ENCODE data around the gene ENO2. TPM values are rescaled to one million over a fixed set of nuclear protein-coding genes. Genes with fewer than 3 reads are reported as not detected.

Gene ENO2
- total and polyA plus RNA-seq, 9 donors, result 5.0 to 22.3 (median 11.5) TPM

DNA sequence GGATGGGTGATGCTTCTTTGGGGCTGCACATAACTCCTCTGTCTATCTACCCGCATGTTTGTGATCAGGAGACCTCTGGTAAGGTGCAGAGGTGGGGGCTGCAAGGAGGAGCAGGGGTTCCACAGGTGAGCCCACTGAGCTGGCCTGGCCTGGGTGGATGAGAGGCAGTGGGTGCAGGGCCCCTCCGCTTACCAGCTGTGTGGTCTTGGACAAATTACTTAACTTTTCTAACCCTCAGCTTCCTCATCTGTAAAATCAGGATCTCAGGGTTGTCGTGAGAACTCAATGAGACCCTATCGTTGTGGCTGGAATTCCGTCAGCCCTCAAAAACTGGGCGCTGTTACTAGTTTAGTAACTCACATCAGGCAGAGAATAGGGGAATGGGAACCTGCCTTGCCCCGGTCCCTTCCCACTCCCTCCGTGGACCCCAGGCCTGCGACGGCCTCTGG, 44.3 kb downstream of the ENO2 start:
- WGBS, 3 donors, result 77 to 86% (median 81%) methylated on average over 10 of the region's 10 CpGs
- H3K4me1 ChIP-seq (ENCODE audit: insufficient read depth), result peaks cover 8% of the 10 kb centered on the region
- intact Hi-C loops (cut with DNase I), result no loop called here

DNA sequence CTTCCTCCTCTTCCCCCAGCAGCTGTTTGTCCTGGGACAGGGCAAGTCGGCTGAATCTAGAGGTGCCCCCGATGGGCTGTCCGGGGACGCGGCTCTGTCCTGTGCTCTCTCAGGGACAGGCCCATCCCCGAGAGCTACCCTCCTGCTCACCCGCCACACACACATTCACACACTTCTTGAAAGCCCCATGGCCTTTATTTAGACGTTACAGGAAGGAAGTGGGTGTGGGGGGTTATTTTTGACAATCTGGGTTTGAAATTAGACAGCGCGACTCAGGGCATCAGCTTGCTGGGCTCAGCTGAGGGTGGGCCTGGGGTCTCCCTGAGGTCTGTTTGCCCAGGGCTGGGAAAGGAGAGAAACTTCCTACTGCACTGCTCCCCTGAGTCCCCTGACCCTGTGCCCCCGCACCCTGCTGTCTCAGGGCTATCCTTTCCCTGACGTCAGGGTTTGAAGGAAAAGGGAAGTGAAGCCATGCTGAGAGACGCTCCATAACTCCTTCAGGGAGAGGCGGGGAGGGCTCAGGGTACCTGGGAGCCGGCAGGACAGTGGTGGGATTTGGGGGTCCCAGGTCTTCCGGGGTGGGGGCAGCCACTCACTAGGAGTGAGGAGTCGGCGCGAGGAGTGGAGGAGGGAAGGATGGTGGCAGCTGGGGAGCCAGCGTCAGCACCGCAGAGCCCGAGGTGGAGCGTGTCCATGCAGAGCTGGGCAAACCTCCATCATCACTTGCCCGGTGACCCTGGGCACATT, 44.9 kb downstream of the ENO2 start:
- no peaks in the 10 kb centered on the region for H3K36me3 ChIP-seq
- H3K9me3 ChIP-seq, result no peaks in the 10 kb centered on the region
- WGBS, 3 donors, result 70 to 78% (median 76%) methylated on average over 24 of the region's 24 CpGs
- peak in 1 of 5 donors; percentile 30 for DNase-seq
- H3K4me3 ChIP-seq, result no peak overlapping the region
- intact Hi-C loops (cut with DNase I), result no loop called here
- peaks cover 8% of the 10 kb centered on the region for H3K4me1 ChIP-seq (ENCODE audit: insufficient read depth)
- H3K27ac ChIP-seq, result no peak overlapping the region
- no peaks in the 10 kb centered on the region for H3K27me3 ChIP-seq
- no peak for TF ChIP-seq POLR2A (IDR thresholded peaks at IDR 0.05)
- TF ChIP-seq, protein P1, sequence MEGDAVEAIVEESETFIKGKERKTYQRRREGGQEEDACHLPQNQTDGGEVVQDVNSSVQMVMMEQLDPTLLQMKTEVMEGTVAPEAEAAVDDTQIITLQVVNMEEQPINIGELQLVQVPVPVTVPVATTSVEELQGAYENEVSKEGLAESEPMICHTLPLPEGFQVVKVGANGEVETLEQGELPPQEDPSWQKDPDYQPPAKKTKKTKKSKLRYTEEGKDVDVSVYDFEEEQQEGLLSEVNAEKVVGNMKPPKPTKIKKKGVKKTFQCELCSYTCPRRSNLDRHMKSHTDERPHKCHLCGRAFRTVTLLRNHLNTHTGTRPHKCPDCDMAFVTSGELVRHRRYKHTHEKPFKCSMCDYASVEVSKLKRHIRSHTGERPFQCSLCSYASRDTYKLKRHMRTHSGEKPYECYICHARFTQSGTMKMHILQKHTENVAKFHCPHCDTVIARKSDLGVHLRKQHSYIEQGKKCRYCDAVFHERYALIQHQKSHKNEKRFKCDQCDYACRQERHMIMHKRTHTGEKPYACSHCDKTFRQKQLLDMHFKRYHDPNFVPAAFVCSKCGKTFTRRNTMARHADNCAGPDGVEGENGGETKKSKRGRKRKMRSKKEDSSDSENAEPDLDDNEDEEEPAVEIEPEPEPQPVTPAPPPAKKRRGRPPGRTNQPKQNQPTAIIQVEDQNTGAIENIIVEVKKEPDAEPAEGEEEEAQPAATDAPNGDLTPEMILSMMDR (IDR thresholded peaks at IDR 0.05), result no peak
- no peak for TF ChIP-seq EP300 (IDR thresholded peaks at IDR 0.05)

More for the DNA sequence above, 44.3 kb downstream of the ENO2 start:
- Histone ChIP-seq H3K27ac (no peak overlapping the region), H3K9me3 (no peaks in the 10 kb centered on the region), H3K36me3 (no peaks in the 10 kb centered on the region), H3K4me3 (no peak overlapping the region), H3K27me3 (no peaks in the 10 kb centered on the region)
- TF ChIP-seq, protein P1 (IDR thresholded peaks at IDR 0.05), result no peak
- no peak for TF ChIP-seq EP300 (IDR thresholded peaks at IDR 0.05)
- TF ChIP-seq POLR2A (IDR thresholded peaks at IDR 0.05), result no peak
- peak in 1 of 5 donors; percentile 21 for DNase-seq

- Histone ChIP-seq H3K36me3 (no peaks in the 10 kb centered on the region), H3K9me3 (no peaks in the 10 kb centered on the region), H3K4me3 (no peak overlapping the region), H3K27me3 (no peaks in the 10 kb centered on the region), H3K4me1 (ENCODE audit: insufficient read depth) (peaks cover 8% of the 10 kb centered on the region), H3K27ac (no peak overlapping the region)
- intact Hi-C loops (cut with DNase I), result loop anchor here in 2 of 4 donors (10.0 kb wide), 1 partner anchor 95 kb away; the partner anchor contains the start of gene TPI1 (in 2 of the 2)
- peak in 2 of 5 donors; percentile 26 to 37 for DNase-seq
- 89 to 91% (median 91%) methylated on average over 26 of the region's 26 CpGs for WGBS, 3 donors
- TF ChIP-seq, protein P1 (IDR thresholded peaks at IDR 0.05), result no peak
- TF ChIP-seq POLR2A (IDR thresholded peaks at IDR 0.05) (no peak), EP300 (IDR thresholded peaks at IDR 0.05) (no peak)
These were observed 45.6 kb downstream of the ENO2 start for GRCh38 chr12:6959805-6960592.

DNA sequence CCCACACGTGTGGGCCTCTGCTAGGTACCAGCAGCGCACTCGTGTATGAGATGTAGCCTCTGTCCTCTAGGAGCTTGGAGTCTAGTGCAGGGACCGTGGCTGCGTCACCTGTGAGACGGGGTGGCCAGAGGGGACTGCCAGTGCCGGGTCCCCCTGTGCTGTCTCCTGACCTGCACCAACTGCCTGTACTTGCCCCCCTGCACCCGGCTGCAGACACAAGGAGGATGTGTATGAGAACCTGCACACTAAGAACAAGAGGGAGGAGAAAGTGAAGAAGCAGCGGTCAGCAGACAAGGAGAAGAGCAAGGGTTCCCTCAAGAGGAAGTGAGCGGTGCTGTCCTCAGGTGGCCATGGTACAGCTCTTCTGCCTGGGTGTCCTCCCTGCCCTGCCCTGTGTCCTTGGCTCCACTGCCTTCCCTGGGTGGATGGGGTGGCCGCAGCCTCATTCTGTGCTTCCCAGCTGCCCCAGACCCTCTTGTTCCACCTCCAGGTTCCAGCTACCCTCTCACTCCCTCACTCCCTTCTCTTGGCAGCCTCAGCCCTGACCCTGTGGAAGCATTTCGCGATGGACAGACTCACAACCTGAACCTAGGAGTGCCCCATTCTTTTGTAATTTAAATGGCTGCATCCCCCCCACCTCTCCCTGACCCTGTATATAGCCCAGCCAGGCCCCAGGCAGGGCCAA, 46.4 kb downstream of the ENO2 start:
- WGBS, 3 donors, result 58 to 66% (median 63%) methylated on average over 13 of the region's 13 CpGs
- H3K4me1 ChIP-seq (ENCODE audit: insufficient read depth), result peaks cover 8% of the 10 kb centered on the region
- intact Hi-C loops (cut with DNase I), result loop anchor here in 2 of 4 donors (10.0 kb wide), 1 partner anchor 96 kb away; the partner anchor contains the start of gene TPI1 (in 2 of the 2)
- H3K36me3 ChIP-seq, result no peaks in the 10 kb centered on the region
- H3K4me3 ChIP-seq, result no peak overlapping the region
- no peaks in the 10 kb centered on the region for H3K27me3 ChIP-seq
- peak in 4 of 5 donors; percentile 28 to 45 (median 32) for DNase-seq
- TF ChIP-seq EP300 (IDR thresholded peaks at IDR 0.05), result no peak
- TF ChIP-seq, protein P1 (IDR thresholded peaks at IDR 0.05), result no peak
- no peak for TF ChIP-seq POLR2A (IDR thresholded peaks at IDR 0.05)
- H3K9me3 ChIP-seq, result no peaks in the 10 kb centered on the region
- H3K27ac ChIP-seq, result no peak overlapping the region
